Mucosa of descending colon (tissue), 3 donors: ENCODE results near the gene HSD3B7. TPM values are rescaled to one million over a fixed set of nuclear protein-coding genes. Genes with fewer than 3 reads are reported as not detected.
A peak's percentile ranks its signal among the peaks of the same experiment; 100 is the strongest.

Experiments used
- ATAC-seq: fragments of 200-7000 bp; cut with Tn5 transposase; one replicate; pipeline ENCODE4 v1.9.1; 2020; ENCODE audit warnings: mild to moderate bottlenecking, moderate library complexity
- DNase-seq, 3 donors: peaks; one replicate each; pipeline ENCODE4 v3.0.0-alpha.2; 2020
- H3K36me3 ChIP-seq: fragments of 200-600 bp; one replicate; pipeline ENCODE4 v1.8.0; 2021; ENCODE audit warnings: low read depth, mild to moderate bottlenecking
- H3K4me1 ChIP-seq: fragments of 200-600 bp; one replicate; pipeline ENCODE4 v1.8.0; 2021; ENCODE audit warnings: low read depth, mild to moderate bottlenecking
- H3K4me3 ChIP-seq: fragments of 200-600 bp; one replicate; pipeline ENCODE4 v1.8.0; 2021; ENCODE audit warnings: mild to moderate bottlenecking
- H3K9me3 ChIP-seq: fragments of 200-600 bp; one replicate; pipeline ENCODE4 v1.8.0; 2021; ENCODE audit warnings: mild to moderate bottlenecking
- intact Hi-C, 2 donors: fragments of 100-400 bp; cut with DNase I in 1 of 2; cut with micrococcal nuclease in 1 of 2; formaldehyde crosslinking; loops; one replicate each; pipeline versions ENCODE4 v1.11.0 to v1.11.1; 2022; cut with DNase I, micrococcal nuclease
- total RNA-seq, 3 donors: library from RNA; stranded (reverse); fragmentation: NEBNext Ultra II Directional in 2 of 3; extraction: Animal tissue kit (Norgen Biotek cat#: 25700) in 2 of 3; gene quantifications; one replicate each; pipeline versions ENCODE4 v1.2.1 to v1.2.4, GENCODE V29; 2021 to 2023
- TF ChIP-seq, protein P1 (sequence below): fragments of 200-600 bp; IDR thresholded peaks from one replicate; pipeline ENCODE4 v1.8.0; 2022; ENCODE audit warnings: antibody characterized with exemption, mild to moderate bottlenecking
- donor health status: DM: no; HTN: no; CAD: no; lungs with moderate emphysema.
- donor health status: DM: no; HTN: no; CAD: no.
- donor health status: DM: no; HTN: yes; CAD: no.

HSD3B7 gene
- total RNA-seq, 3 donors from 2014 or later = 16.5 to 27.7 (median 23.2) TPM

- ATAC-seq (peak; percentile 95), DNase-seq (peak; percentile 98 to 99 (median 99))
- TF ChIP-seq, protein P1, sequence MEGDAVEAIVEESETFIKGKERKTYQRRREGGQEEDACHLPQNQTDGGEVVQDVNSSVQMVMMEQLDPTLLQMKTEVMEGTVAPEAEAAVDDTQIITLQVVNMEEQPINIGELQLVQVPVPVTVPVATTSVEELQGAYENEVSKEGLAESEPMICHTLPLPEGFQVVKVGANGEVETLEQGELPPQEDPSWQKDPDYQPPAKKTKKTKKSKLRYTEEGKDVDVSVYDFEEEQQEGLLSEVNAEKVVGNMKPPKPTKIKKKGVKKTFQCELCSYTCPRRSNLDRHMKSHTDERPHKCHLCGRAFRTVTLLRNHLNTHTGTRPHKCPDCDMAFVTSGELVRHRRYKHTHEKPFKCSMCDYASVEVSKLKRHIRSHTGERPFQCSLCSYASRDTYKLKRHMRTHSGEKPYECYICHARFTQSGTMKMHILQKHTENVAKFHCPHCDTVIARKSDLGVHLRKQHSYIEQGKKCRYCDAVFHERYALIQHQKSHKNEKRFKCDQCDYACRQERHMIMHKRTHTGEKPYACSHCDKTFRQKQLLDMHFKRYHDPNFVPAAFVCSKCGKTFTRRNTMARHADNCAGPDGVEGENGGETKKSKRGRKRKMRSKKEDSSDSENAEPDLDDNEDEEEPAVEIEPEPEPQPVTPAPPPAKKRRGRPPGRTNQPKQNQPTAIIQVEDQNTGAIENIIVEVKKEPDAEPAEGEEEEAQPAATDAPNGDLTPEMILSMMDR = no peak
- Histone ChIP-seq H3K4me1 (peaks cover 12% of the 10 kb centered on the region), H3K9me3 (no peaks in the 10 kb centered on the region), H3K36me3 (no peaks in the 10 kb centered on the region), H3K4me3 (peak within 1 kb of the TSS; percentile 79)
- intact Hi-C loops = loop anchor here in 1 of 2 donors (2.0 to 10.0 kb wide), 2 partner anchors 40 to 48 kb away; partner anchors contain the start of gene HSD3B7
These were observed 48.0 kb downstream of the HSD3B7 start, which contains the start of gene STX4 for GRCh38 chr16:31032736-31033708. TSS of gene STX4 (plus strand) at chr16:31033558. CDS start at chr16:31033806, 248 bp downstream.

DNA sequence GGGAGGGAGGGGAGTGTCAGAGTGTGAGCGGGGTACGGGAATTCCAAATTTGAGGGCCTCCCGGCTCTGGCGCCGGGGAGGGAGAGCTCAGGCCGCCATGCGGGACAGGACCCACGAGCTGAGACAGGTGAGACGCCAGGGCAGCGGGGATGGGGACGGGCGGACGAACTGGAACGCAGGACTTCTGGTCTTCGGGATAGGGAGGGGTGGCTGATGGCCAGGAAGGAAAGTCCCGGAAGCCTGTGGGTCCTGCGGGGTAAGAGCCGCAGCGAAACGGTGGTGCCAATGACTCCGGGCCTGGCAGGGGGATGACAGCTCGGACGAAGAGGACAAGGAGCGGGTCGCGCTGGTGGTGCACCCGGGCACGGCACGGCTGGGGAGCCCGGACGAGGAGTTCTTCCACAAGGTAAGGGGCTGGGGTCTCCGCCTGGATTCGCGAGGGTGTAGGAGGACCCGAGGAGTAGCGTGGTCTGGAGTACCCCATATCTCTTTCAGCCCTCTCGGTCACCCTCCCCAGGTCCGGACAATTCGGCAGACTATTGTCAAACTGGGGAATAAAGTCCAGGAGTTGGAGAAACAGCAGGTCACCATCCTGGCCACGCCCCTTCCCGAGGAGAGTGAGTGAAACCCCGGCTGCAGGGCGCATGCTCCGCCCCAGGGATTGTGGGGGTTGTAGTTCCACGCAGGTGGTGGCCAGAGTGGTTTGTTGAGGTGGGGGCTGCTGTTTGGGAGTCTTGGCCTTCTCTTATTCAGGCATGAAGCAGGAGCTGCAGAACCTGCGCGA is 48.9 kb downstream of the HSD3B7 start:
- H3K4me3 ChIP-seq = peak overlapping the region; percentile 79
- H3K9me3 ChIP-seq = no peaks in the 10 kb centered on the region
- H3K36me3 ChIP-seq = peaks cover 3% of the 10 kb centered on the region
- H3K4me1 ChIP-seq = peaks cover 12% of the 10 kb centered on the region
- ATAC-seq (peak; percentile 83), DNase-seq (peak; percentile 93 to 96 (median 95))
- TF ChIP-seq, protein P1 = no peak
- intact Hi-C loops = loop anchor here in 1 of 2 donors (2.0 to 10.0 kb wide), 2 partner anchors 39 to 49 kb away; partner anchors contain the start of gene HSD3B7

GRCh38 chr16:31036691-31037090 is 51.7 kb downstream of the HSD3B7 start:
- Histone ChIP-seq H3K4me3 (no peak overlapping the region), H3K9me3 (no peaks in the 10 kb centered on the region), H3K36me3 (peaks cover 4% of the 10 kb centered on the region), H3K4me1 (peaks cover 12% of the 10 kb centered on the region)
- no peak for ATAC-seq
- TF ChIP-seq, protein P1 = no peak
- no peak for DNase-seq
- intact Hi-C loops = loop anchor here in 1 of 2 donors (10.0 kb wide), 1 partner anchor 52 kb away; the partner anchor contains the start of gene HSD3B7

Other genes with a start within 250 kb of the HSD3B7 start
- gene PHKG2, start 236.8 kb upstream of the HSD3B7 start, total RNA-seq = 10 to 100 TPM; 32.1 to 37.6 (median 33.0) TPM
- gene CFAP119, start 223.1 kb upstream of the HSD3B7 start, total RNA-seq = 1 to 10 TPM; 4.6 to 5.5 (median 5.1) TPM
- gene RNF40, start 222.9 kb upstream of the HSD3B7 start, total RNA-seq = 100 to 1,000 TPM in 1 of 3 donors, 10 to 100 TPM in 2; 87.6 to 110 (median 96.3) TPM
- gene ZNF629, start 198.0 kb upstream of the HSD3B7 start, total RNA-seq = 10 to 100 TPM; 13.4 to 14.9 (median 14.6) TPM
- 10 to 100 TPM; 20.8 to 30.6 (median 25.3) TPM for gene BCL7C, start 91.1 kb upstream of the HSD3B7 start, total RNA-seq
- 1 to 10 TPM; 1.1 to 7.6 (median 1.5) TPM for gene CTF1, start 88.6 kb upstream of the HSD3B7 start, total RNA-seq
- 10 to 100 TPM; 17.6 to 30.3 (median 22.4) TPM for gene FBXL19, start 61.6 kb upstream of the HSD3B7 start, total RNA-seq
- 10 to 100 TPM; 14.6 to 24.6 (median 15.4) TPM for gene ORAI3, start 36.1 kb upstream of the HSD3B7 start, total RNA-seq
- 10 to 100 TPM; 13.4 to 24.7 (median 13.7) TPM for gene SETD1A, start 27.5 kb upstream of the HSD3B7 start, total RNA-seq
- 1 to 10 TPM in 1 of 3 donors, under 1 TPM in 2; 0.14 to 2.8 (median 0.84) TPM for gene STX1B, start 25.4 kb downstream of the HSD3B7 start, total RNA-seq
- 10 to 100 TPM; 74.8 to 87.7 (median 86.9) TPM for gene STX4, start 48.4 kb downstream of the HSD3B7 start, total RNA-seq
- gene ZNF668, start 89.0 kb downstream of the HSD3B7 start, total RNA-seq = 10 to 100 TPM in 1 of 3 donors, 1 to 10 TPM in 2; 8.3 to 10.2 (median 9.8) TPM
- 10 to 100 TPM; 19.1 to 20.3 (median 20.0) TPM for gene ZNF646, start 89.2 kb downstream of the HSD3B7 start, total RNA-seq
- gene PRSS53, start 103.7 kb downstream of the HSD3B7 start, total RNA-seq = 1 to 10 TPM; 1.1 to 2.7 (median 1.3) TPM
- 10 to 100 TPM; 31.9 to 67.9 (median 41.3) TPM for gene VKORC1, start 109.6 kb downstream of the HSD3B7 start, total RNA-seq
- gene BCKDK, start 123.2 kb downstream of the HSD3B7 start, total RNA-seq = 10 to 100 TPM; 31.7 to 40.1 (median 36.6) TPM
- 10 to 100 TPM; 61.1 to 83.1 (median 69.6) TPM for gene KAT8, start 132.5 kb downstream of the HSD3B7 start, total RNA-seq
- 100 to 1,000 TPM; 163 to 482 (median 422) TPM for gene PRSS8, start 150.5 kb downstream of the HSD3B7 start, total RNA-seq
- gene PRSS36, start 164.9 kb downstream of the HSD3B7 start, total RNA-seq = 10 to 100 TPM in 1 of 3 donors, 1 to 10 TPM in 2; 8.2 to 10.2 (median 9.5) TPM
- gene FUS, start 194.9 kb downstream of the HSD3B7 start, total RNA-seq = 100 to 1,000 TPM; 167 to 264 (median 189) TPM
- 10 to 100 TPM; 39.2 to 63.4 (median 63.1) TPM for gene PYCARD, start 217.6 kb downstream of the HSD3B7 start, total RNA-seq
- gene TRIM72, start 228.9 kb downstream of the HSD3B7 start, total RNA-seq = under 1 TPM in 1 of 3 donors, not detected in 2; 0.02 TPM
- not detected for gene PYDC1, start 231.9 kb downstream of the HSD3B7 start, total RNA-seq